Measurements from ENCODE around the gene CREB5.

CREB5 gene

DNA sequence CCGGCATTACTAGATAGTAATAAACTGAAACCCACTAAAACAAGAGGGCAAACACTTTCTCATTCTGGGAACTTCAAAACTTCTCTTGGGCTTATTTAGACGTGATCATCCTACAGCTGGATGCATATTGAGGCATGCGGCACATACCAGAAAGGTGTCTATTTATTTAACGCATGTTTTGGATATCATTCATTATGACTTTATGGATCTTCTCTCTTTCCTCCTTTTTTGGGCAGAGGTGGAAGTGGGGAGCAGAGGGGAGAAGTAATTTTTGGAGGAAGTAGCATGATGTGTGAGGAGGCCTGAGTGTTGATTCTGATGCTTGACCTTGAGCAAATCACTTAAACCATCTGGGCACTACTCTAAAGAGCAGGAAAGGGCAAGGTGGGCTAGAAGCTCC lies 275.2 kb downstream of the CREB5 start:
- H3K4me2 ChIP-seq: no peak overlapping the region
- no peaks in the 10 kb centered on the region for H3K36me3 ChIP-seq (ENCODE audit: insufficient read depth)
- H3K4me1 ChIP-seq (ENCODE audit: low read depth, poor library complexity, severe bottlenecking): no peaks in the 10 kb centered on the region
- no peak for TF ChIP-seq CTCF (conservative IDR thresholded peaks at IDR 0.05; ENCODE audit: low read depth, low read length)
- no peak overlapping the region for H3K9ac ChIP-seq
- H3K4me3 ChIP-seq (IDR thresholded peaks at IDR 0.05; ENCODE audit: insufficient read depth, low read depth, low read length): no peak overlapping the region
- H3K27me3 ChIP-seq (ENCODE audit: insufficient read depth, low read depth): no peaks in the 10 kb centered on the region
- H3K27ac ChIP-seq: no peak overlapping the region
- no peaks in the 10 kb centered on the region for H4K20me1 ChIP-seq (ENCODE audit: insufficient read depth)
- no peak overlapping the region for H2AFZ ChIP-seq (ENCODE audit: low read depth)
- H3K79me2 ChIP-seq (ENCODE audit: insufficient read depth, low read depth): no peaks in the 10 kb centered on the region

DNA sequence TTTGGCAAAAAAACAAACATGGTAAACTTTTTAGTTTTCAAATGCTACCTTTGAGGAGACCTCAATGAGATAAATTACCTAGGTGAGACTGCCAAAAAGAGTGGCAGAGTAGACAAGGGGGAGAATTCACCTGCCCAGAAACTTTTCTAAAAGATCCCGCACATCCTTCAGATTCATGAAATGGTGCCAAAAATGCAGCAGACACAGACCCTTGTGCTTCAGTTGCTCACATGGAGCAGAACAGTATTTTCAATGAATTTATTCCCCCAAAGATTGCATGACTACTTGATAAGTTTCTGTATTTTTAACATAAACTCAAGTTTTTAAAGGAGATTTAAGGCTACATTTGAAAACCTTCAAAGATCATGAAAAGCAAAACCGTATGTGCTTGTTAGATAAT lies 275.9 kb downstream of the CREB5 start:
- Histone ChIP-seq H3K4me3 (IDR thresholded peaks at IDR 0.05; ENCODE audit: insufficient read depth, low read depth, low read length) (no peak overlapping the region), H3K79me2 (ENCODE audit: insufficient read depth, low read depth) (no peaks in the 10 kb centered on the region), H3K27ac (no peak overlapping the region)

GRCh38 chr7:28688651-28689050 lies 276.3 kb downstream of the CREB5 start:
- H3K27ac ChIP-seq: no peak overlapping the region
- no peaks in the 10 kb centered on the region for H4K20me1 ChIP-seq (ENCODE audit: insufficient read depth)
- no peak overlapping the region for H3K4me2 ChIP-seq
- H3K36me3 ChIP-seq (ENCODE audit: insufficient read depth): no peaks in the 10 kb centered on the region
- no peak overlapping the region for H3K9ac ChIP-seq
- no peak for TF ChIP-seq CTCF (conservative IDR thresholded peaks at IDR 0.05; ENCODE audit: low read depth, low read length)
- no peaks in the 10 kb centered on the region for H3K79me2 ChIP-seq (ENCODE audit: insufficient read depth, low read depth)
- H3K27me3 ChIP-seq (ENCODE audit: insufficient read depth, low read depth): no peaks in the 10 kb centered on the region
- no peak overlapping the region for H2AFZ ChIP-seq (ENCODE audit: low read depth)
- H3K4me1 ChIP-seq (ENCODE audit: low read depth, poor library complexity, severe bottlenecking): no peaks in the 10 kb centered on the region
- no peak overlapping the region for H3K4me3 ChIP-seq (IDR thresholded peaks at IDR 0.05; ENCODE audit: insufficient read depth, low read depth, low read length)

More for the DNA sequence above, 275.9 kb downstream of the CREB5 start:
- no peaks in the 10 kb centered on the region for H3K36me3 ChIP-seq (ENCODE audit: insufficient read depth)
- H3K4me2 ChIP-seq: no peak overlapping the region
- no peaks in the 10 kb centered on the region for H4K20me1 ChIP-seq (ENCODE audit: insufficient read depth)
- no peak overlapping the region for H3K9ac ChIP-seq
- no peaks in the 10 kb centered on the region for H3K4me1 ChIP-seq (ENCODE audit: low read depth, poor library complexity, severe bottlenecking)
- no peak for TF ChIP-seq CTCF (conservative IDR thresholded peaks at IDR 0.05; ENCODE audit: low read depth, low read length)
- no peak overlapping the region for H2AFZ ChIP-seq (ENCODE audit: low read depth)
- H3K27me3 ChIP-seq (ENCODE audit: insufficient read depth, low read depth): no peaks in the 10 kb centered on the region

- Histone ChIP-seq H3K9ac (no peak overlapping the region), H3K36me3 (ENCODE audit: insufficient read depth) (no peaks in the 10 kb centered on the region), H3K4me2 (no peak overlapping the region), H2AFZ (ENCODE audit: low read depth) (no peak overlapping the region), H3K4me3 (IDR thresholded peaks at IDR 0.05; ENCODE audit: insufficient read depth, low read depth, low read length) (no peak overlapping the region), H3K27me3 (ENCODE audit: insufficient read depth, low read depth) (no peaks in the 10 kb centered on the region), H3K79me2 (ENCODE audit: insufficient read depth, low read depth) (no peaks in the 10 kb centered on the region), H4K20me1 (ENCODE audit: insufficient read depth) (no peaks in the 10 kb centered on the region), H3K27ac (no peak overlapping the region), H3K4me1 (ENCODE audit: low read depth, poor library complexity, severe bottlenecking) (no peaks in the 10 kb centered on the region)
- TF ChIP-seq CTCF (conservative IDR thresholded peaks at IDR 0.05; ENCODE audit: low read depth, low read length): no peak
Observed at GRCh38 chr7:28695300-28696295, 283.3 kb downstream of the CREB5 start.
